GM20431 (cell line): ENCODE data around the gene PPM1A.

ENCODE experiments used
- in situ Hi-C: fragments of 300-500 bp; cut with MseI, MboI; formaldehyde crosslinking; loops from one replicate; pipeline ENCODE4 v1.15.0; 2020; ENCODE audit warnings: low sequenced_read_pairs; ENCODE audit not compliant: unreplicated experiment

The PPM1A gene

DNA sequence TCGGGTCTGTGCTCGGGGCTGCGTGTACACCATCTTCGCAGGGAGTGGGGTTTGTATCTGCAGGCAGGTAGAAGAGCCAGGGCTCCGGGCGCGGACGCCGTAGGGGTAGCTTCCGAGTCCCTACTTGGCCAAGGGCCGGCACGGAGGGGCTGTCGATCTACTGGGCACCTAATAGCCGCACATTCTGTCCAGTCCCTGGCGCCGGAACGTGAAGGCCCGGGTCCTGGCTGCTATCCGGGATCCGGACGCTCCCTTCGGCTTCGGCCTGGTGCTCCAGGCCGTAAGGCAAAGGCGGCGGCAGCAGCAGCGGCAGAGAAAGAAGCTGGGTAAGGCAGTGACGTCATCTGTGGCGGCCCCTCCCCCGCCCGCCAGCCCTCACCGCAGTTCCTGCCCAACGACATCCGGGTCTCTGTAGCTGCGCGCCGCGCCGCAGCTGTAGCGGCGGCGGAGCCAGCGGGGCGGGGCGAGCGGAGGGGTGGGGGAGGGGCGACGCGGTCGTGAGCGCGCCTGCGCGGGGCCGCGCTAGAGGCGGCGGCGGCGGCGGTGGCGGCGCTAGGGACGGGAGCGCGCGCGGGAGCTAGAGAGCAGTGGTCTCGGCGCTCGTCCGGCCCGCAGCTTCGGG, at the start of gene PPM1A:
Gene PPM1A, plus strand, starts transcription at position 525 of the 622 bp plus-strand sequence. CDS start 33,483 bp downstream, outside the sequence.
- in situ Hi-C loops = no loop called here

DNA sequence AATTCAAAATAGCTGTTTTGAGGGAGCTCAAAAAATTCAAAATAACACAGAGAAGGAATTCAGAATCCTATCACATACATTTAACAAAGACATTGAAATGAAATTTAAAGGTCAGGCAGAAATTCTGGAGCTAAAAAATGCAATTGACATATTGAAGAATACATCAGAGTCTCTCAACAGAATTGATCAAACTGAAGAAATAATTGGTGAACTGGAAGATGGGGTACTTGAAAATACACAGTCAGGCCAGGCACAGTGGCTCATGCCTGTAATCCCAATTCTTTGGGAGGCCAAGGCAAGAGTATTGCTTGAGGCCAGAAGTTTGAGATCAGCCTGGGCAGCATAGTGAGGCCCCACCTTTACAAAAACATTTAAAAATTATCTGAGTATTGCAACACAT, 49.7 kb upstream of the PPM1A start:
- in situ Hi-C loops = loop anchor here (10.0 kb wide), 1 partner anchor 365 kb away; no protein-coding TSS in a partner anchor

DNA sequence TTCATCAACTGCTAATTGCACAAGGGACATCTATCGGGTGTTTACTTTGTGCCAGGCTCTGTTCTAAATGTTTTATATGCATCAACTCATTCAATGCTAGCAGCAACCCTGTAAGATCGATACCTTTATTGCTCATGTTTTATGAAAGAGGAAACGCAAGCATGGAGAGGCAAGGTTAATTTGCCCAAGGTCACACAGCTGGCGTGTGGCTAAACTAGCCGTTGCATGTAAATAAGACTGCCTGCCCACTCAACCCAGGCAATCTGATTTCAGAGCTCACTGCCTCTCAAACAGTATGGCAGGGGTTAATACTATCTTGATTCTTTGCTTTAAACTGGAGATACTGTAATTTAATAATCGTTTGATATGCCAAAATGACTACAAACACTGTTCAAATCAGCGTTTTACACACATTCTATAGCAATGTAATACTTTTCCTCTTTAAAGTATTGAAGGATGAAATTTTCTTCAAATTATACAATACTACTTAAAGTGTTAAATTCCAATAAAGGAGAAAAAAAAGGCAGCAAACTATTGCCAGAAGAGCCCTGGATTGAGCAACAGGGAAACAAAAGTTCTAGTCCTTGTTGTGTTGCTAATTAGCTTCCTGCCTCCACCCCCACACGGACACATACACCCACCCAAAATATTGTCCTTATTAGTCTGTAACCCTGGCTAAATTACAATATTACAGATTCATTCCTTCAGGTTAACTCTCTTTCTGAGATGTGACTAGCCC, 44.7 kb upstream of the PPM1A start:
- in situ Hi-C loops = no loop called here

DNA sequence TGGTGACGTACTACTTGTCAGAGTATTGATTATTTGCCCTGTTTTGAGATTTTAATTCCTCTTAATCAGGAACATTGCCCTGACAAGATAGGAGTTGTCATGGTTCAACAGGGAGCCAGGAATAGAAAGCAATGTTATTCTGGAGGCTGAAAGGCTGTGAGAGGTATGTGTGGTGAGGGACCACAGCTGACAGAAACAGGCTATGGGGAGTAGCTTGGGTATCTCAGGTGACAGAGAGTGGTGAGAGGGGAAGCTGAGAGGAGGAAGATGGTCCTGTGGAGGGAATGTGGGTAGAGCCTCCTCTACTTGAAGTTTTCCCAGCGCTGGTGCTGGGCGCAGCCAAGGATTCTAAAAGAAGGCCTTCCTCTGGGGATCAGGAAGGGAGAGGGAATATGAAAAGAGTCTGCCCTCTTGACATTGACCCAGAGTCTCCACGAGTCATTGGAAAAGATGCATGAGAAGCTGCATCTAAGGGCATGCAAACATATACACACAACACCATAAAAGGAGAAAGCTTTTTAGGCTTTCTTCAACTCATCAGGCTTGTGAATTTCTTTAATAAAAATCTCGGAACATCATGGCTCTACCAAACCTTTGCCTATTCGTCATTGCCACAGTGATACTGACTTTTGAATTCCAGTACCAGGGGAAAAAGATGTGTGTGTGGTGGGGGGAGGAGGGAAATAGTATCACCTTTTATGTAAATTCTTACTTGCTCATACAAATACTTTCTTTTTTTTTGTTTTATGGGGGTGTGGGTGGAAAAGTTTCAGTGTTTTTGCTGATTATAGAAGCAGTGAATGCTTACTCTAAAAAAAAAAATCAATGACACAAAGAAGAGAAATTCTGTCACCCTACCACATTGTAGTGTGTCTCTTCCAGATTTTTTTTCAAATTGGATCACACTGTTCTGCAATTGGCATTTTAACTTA, 43.9 kb upstream of the PPM1A start:
- in situ Hi-C loops = no loop called here

DNA sequence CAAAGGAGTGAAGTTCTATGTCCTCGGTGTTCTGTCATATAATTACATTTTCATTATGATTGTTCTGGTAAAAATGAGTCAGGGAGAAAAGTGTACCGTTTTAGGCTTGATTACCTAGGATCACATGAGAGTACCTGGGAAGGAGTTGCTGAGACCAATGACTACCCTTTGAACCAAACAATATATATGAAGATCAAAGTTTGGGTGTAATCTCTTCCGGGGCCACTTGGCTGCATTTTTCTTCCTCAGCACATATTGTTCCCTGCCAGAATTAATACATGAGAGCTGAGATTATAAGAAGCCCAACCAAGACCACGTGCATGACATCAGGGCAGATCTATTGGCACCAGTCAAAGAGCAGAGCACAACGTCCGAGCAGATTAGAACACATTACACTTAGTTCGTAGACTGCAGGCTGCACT, 42.8 kb upstream of the PPM1A start:
- in situ Hi-C loops = no loop called here

GRCh38 chr14:60206837-60207533, 42.0 kb upstream of the PPM1A start:
- in situ Hi-C loops = no loop called here

DNA sequence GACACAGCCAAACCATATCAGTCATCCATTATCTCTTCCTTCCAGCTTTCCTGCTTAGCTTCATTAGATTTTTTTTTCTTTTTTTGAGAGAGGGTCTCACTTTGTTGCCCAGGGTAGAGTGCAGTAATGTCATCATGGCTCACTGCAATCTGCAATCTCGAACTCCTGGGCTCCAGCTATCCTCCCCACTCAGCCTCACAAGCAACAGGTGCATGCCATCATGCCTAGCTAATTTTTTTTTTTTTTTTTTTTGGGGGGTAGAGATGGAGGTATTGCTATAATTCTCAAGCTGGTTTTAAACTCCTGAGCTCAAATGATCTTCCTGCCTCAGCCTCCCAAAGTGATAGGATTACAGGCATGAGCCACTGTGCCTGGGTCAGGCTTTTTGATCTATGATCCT, 38.3 kb upstream of the PPM1A start:
- in situ Hi-C loops = no loop called here

DNA sequence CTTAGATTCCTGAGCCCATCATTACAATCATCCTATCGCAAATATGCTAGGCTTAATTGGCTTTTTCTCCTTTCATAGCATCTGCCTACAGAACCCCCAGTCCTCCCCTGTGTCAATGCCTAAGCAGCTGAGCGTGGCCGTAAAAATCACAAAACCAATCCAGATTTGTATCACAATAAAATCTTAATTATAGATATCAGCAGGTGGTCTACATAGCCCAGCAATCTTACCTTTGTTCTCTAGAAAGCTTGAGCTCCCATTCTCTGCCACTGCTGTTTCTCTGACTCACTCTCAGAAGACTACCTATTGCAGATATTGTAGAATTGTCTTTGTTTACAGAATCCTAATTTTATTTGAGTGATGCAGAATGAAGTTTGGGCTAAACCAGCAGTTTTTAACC, 37.9 kb upstream of the PPM1A start:
- in situ Hi-C loops = no loop called here

DNA sequence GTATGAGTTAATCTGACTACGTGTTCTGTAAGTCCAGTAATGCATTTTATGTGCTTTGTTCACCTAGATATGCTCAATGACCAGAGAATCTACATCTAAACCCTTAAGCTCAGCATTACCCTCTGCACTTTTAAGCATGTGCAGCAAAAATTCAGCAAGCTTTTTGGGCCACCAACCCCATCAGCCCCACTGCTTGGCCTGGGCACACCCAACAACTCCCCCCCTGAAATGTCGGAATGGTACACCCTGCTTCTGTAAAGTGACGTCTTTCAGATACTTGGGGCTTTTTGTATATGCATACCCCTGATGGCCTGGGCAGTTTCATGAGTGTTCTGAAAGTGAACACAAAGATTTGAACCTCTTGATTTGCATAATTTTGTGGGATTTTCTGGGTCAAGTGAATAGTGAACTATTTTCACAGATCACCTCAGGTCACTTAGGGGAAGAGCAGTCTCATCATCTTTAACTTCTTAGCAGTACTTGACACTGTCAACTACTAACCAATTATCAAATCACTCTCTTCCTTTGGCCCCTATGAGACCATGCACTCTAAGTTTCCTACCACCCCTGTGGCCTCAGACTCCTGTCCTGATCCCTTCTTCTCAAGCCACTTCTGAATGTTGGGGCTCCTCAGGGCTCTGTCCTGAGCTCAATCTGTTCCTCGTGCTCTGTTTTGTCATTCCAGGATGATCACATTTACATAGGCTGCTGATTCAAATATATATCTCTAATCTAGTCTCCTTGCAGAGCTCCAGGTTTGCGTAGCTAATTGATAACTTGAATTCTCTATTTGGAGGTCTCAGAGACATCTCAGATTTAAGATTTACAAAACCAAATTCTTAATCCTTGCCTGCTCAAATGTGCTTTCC, 36.3 kb upstream of the PPM1A start:
- in situ Hi-C loops = no loop called here

DNA sequence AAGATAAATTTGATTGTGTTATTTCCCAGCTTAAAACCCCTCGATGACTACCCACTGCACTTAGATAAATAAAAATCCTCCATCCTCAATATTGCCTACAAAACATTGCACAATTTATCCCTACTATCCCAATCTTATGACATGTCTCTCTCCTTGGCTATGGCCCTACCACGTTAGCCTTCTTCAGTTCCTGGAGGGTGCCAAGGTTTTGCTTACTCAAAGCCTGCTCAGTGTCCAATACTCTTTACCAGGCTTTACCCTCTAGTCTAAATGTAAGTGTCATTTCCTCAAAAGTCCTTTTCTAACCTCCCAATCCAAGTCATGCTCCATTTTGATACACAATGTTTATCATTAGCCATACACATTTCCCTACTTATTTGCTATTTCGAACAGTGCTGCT, 35.0 kb upstream of the PPM1A start:
- in situ Hi-C loops = no loop called here

- in situ Hi-C loops = no loop called here
Measured at GRCh38 chr14:60214415-60215126, 34.5 kb upstream of the PPM1A start.

GRCh38 chr14:60215127-60215444, 33.9 kb upstream of the PPM1A start:
- in situ Hi-C loops = no loop called here

- in situ Hi-C loops = no loop called here
Measured at GRCh38 chr14:60215520-60216420, 33.3 kb upstream of the PPM1A start.

GRCh38 chr14:60217713-60218112, 31.3 kb upstream of the PPM1A start:
- in situ Hi-C loops = no loop called here

- in situ Hi-C loops = no loop called here
Measured at GRCh38 chr14:60220084-60220483, 28.9 kb upstream of the PPM1A start.

- in situ Hi-C loops = no loop called here
Measured at GRCh38 chr14:60220917-60221316, 28.1 kb upstream of the PPM1A start.

GRCh38 chr14:60221457-60221856, 27.6 kb upstream of the PPM1A start:
- in situ Hi-C loops = no loop called here

DNA sequence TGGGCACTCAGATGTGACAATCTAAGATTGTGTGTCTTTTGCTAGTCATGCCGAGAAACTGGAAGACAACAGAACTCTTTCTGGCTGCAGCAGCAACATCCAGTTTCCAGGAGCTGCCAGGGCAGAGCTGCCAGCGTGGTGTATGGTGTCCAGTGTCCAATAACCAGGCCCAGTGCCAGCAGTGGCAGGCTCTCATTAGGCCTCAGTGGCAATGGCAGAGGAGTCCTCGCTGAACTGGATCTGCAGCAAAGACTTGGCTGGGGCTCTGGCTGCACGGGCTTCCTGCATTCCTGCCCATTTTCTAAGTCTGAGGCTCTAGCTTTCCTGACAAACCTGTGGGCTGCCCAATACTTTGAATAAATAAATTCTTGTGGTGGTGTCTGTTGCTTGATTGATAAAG, 26.2 kb upstream of the PPM1A start:
- in situ Hi-C loops = no loop called here
